Activated naive CD8-positive, alpha-beta T cell (primary cell): ENCODE data around the gene ACTN3.
A peak's percentile ranks its signal among the peaks of the same experiment; 100 is the strongest.
"Not testable (repeated sequence)": the region's sequence is repeated elsewhere in the genome, so short reads cannot be mapped to it uniquely, and the experiment has no call there.

ENCODE experiments used
- H3K27ac Mint-ChIP-seq: one replicate; pipeline ENCODE4 v1.8.0; 2021; ENCODE audit warnings: mixed read lengths
- H3K27me3 Mint-ChIP-seq: one replicate; pipeline ENCODE4 v1.8.0; 2021; ENCODE audit warnings: mixed read lengths
- H3K36me3 Mint-ChIP-seq: one replicate; pipeline ENCODE4 v1.8.0; 2021; ENCODE audit warnings: mixed read lengths
- H3K4me1 Mint-ChIP-seq: one replicate; pipeline ENCODE4 v1.8.0; 2021; ENCODE audit warnings: low read depth, mixed read lengths
- H3K4me3 Mint-ChIP-seq: one replicate; pipeline ENCODE4 v1.8.0; 2021; ENCODE audit warnings: mild to moderate bottlenecking, mixed read lengths
- H3K9me3 Mint-ChIP-seq: one replicate; pipeline ENCODE4 v1.8.0; 2021; ENCODE audit warnings: low read depth, mixed read lengths

ACTN3 gene

DNA sequence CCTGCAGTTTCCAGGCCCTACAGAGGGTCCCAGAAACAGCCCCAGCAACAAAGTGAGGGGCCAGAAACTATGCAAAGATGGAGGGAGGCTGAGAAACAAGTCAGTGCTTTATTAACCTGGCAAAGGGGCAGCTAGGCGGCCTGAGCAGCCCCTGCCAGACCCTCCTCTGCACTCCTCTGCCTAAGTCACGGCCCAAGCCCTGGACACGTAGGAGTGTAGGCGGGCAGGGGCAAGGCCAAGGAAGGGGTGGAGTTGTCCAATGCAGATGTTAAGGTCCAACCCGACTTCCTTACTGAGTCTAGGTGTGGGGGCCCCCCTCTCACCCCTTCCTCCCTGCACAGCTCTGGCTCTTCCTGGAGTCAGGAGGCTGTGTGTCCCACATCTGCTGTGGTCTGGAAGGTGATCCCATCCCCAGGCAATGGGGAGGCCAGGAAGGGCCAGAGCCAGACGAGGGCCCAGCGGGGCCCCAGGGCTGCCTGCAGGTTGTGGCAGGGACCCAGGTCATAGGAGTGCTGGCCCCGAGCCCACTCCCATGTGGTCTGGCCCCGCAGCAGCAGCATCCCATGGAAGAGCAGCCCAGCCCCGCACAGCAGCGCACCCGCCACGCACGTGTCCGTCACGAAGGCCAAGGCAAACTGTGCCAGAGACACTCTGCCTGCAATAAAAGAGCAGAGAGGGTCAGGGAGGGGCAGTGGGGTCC, 7.4 kb upstream of the ACTN3 start:
- no peak overlapping the region for H3K4me3 Mint-ChIP-seq
- no peaks in the 10 kb centered on the region for H3K27me3 Mint-ChIP-seq
- H3K9me3 Mint-ChIP-seq = no peaks in the 10 kb centered on the region
- peaks cover 14% of the 10 kb centered on the region for H3K4me1 Mint-ChIP-seq
- H3K27ac Mint-ChIP-seq = no peak overlapping the region
- peaks cover 4% of the 10 kb centered on the region for H3K36me3 Mint-ChIP-seq

- H3K27me3 Mint-ChIP-seq = no peaks in the 10 kb centered on the region
- peaks cover 4% of the 10 kb centered on the region for H3K36me3 Mint-ChIP-seq
- H3K9me3 Mint-ChIP-seq = no peaks in the 10 kb centered on the region
- H3K27ac Mint-ChIP-seq = no peak overlapping the region
- peaks cover 16% of the 10 kb centered on the region for H3K4me1 Mint-ChIP-seq
- H3K4me3 Mint-ChIP-seq = no peak overlapping the region
Measured at GRCh38 chr11:66539870-66540213, 6.9 kb upstream of the ACTN3 start.

GRCh38 chr11:66540598-66540997, 6.1 kb upstream of the ACTN3 start:
- not testable (repeated sequence) for H3K4me3 Mint-ChIP-seq, H3K36me3 Mint-ChIP-seq, H3K9me3 Mint-ChIP-seq, H3K27me3 Mint-ChIP-seq, H3K27ac Mint-ChIP-seq
- peaks cover 21% of the 10 kb centered on the region for H3K4me1 Mint-ChIP-seq

DNA sequence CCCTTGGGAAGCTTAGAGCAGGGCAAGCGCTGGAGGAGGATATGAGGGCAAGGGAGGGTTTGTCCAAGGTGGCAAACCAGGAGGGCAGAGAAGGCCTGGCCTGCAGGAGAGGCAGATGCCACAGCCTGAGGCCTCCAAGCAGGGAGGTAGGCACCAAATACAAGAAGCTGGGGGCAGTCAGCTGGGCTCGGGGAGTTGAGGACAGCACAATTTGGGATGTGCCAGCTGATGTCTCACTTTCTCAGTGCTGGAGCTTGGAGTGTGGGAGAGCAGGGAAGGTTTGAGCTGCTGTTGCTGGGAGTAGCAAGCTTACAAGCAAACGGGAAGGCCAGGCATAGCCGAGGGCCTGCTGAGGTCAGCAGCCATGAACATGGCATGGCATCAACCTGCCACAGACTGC, 4.8 kb upstream of the ACTN3 start:
- Mint-ChIP-seq H3K4me3 (no peak overlapping the region), H3K27me3 (no peaks in the 10 kb centered on the region), H3K36me3 (no peaks in the 10 kb centered on the region), H3K4me1 (peaks cover 23% of the 10 kb centered on the region), H3K27ac (peak overlapping the region; percentile 76), H3K9me3 (no peaks in the 10 kb centered on the region)

- Mint-ChIP-seq H3K27ac (peak overlapping the region; percentile 91), H3K36me3 (no peaks in the 10 kb centered on the region), H3K27me3 (no peaks in the 10 kb centered on the region), H3K4me1 (peaks cover 23% of the 10 kb centered on the region), H3K9me3 (no peaks in the 10 kb centered on the region), H3K4me3 (no peak overlapping the region)
Measured at GRCh38 chr11:66542362-66542761, 4.3 kb upstream of the ACTN3 start.

- Mint-ChIP-seq H3K4me1 (peaks cover 23% of the 10 kb centered on the region), H3K27me3 (no peaks in the 10 kb centered on the region), H3K27ac (peak overlapping the region; percentile 91), H3K36me3 (no peaks in the 10 kb centered on the region), H3K4me3 (peak overlapping the region; percentile 76), H3K9me3 (no peaks in the 10 kb centered on the region)
Measured at GRCh38 chr11:66543263-66544107, 3.2 kb upstream of the ACTN3 start.

DNA sequence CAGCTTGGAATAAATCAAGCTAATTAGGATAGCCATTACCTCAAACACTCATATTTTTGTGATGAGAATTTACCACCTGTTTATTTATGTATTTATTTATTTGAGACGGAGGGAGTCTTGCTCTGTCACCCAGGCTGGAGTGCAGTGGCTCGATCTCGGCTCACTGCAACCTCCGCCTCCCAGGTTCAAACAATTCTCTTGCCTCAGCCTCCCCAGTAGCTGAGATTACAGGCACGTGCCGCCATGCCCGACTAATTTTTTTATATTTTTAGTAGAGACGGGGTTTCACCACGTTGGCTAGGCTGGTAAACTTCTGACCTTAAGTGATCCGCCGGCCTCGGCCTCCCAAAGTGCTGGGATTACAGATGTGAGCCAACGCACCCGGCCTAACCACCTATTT, 1.8 kb upstream of the ACTN3 start:
- Mint-ChIP-seq H3K27ac (peak overlapping the region; percentile 89), H3K4me3 (peak overlapping the region; percentile 90), H3K4me1 (peaks cover 22% of the 10 kb centered on the region)
- H3K36me3 Mint-ChIP-seq, H3K27me3 Mint-ChIP-seq, H3K9me3 Mint-ChIP-seq: not testable (repeated sequence)

DNA sequence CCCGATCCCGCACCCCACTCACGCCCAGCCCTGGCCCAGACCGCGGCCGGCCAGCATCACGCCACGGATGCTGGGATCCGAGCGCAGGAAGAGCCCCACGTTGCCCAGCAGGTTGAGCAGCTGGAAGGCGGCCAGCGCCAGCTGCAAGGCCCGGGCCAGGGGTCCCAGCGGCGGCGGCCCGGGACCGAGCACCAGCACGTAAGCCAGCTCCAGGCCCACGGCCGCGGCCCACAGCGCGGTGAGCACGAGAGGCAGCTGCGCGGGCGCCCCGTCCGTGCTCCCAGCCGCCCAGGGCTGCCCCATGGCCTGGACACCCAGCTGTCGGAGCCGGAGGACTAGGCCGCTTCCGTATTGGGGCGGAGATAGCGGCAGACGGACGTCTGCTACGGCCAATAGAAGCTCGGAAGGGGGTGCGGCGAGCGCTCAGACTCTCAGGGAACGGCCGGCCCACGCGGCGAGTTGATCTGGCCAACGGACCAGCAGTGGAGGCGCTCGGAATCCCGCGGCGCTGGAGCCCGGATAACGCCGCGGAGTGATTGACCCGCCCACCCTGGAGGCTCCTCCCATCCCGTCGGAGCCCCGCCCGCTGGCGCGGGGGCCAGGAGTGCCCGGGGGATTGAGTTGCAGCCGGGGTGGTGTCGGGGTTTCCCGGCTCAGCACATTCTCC, 869 bp upstream of the ACTN3 start, which contains the start of gene ZDHHC24:
Gene ZDHHC24, minus strand, starts transcription at position 348 of the 667 bp plus-strand sequence. Its CDS starts 45 bp downstream, at position 303.
- no peaks in the 10 kb centered on the region for H3K27me3 Mint-ChIP-seq
- H3K4me1 Mint-ChIP-seq = peaks cover 22% of the 10 kb centered on the region
- peak within 1 kb of the TSS; percentile 89 for H3K27ac Mint-ChIP-seq
- H3K9me3 Mint-ChIP-seq = no peaks in the 10 kb centered on the region
- H3K4me3 Mint-ChIP-seq = peak within 1 kb of the TSS; percentile 90
- H3K36me3 Mint-ChIP-seq = no peaks in the 10 kb centered on the region

- Mint-ChIP-seq H3K27ac (no peak overlapping the region), H3K4me3 (peak overlapping the region; percentile 83), H3K27me3 (no peaks in the 10 kb centered on the region), H3K4me1 (peaks cover 22% of the 10 kb centered on the region), H3K9me3 (no peaks in the 10 kb centered on the region), H3K36me3 (no peaks in the 10 kb centered on the region)
Measured at GRCh38 chr11:66546966-66547661, 411 bp downstream of the ACTN3 start.

GRCh38 chr11:66547662-66548009, 933 bp downstream of the ACTN3 start:
- no peaks in the 10 kb centered on the region for H3K9me3 Mint-ChIP-seq
- H3K27me3 Mint-ChIP-seq = no peaks in the 10 kb centered on the region
- H3K27ac Mint-ChIP-seq = no peak overlapping the region
- peaks cover 22% of the 10 kb centered on the region for H3K4me1 Mint-ChIP-seq
- no peaks in the 10 kb centered on the region for H3K36me3 Mint-ChIP-seq
- no peak overlapping the region for H3K4me3 Mint-ChIP-seq

DNA sequence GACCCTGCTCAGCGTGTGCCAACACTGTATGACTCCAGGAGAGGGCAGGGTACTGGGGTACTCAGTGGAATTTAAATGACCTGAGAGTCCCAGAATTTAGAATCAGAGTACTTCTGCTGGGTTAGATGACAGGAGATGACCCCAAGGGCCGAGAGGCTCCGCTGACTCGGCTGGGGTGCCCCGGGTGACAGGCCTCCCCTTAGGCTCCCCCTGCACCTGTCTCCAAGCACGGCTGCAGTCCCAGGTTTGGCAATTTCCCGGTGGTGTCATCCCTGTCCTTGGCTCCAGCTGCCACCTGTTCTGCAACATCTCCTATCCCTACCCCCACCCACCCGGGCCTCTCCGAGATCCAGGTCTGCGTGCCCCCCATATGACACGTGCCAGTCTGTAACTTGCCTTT, 1.3 kb downstream of the ACTN3 start:
- H3K27ac Mint-ChIP-seq = no peak overlapping the region
- H3K4me1 Mint-ChIP-seq = peaks cover 20% of the 10 kb centered on the region
- H3K4me3 Mint-ChIP-seq = no peak overlapping the region
- H3K9me3 Mint-ChIP-seq = no peaks in the 10 kb centered on the region
- no peaks in the 10 kb centered on the region for H3K27me3 Mint-ChIP-seq
- H3K36me3 Mint-ChIP-seq = no peaks in the 10 kb centered on the region

- peak overlapping the region; percentile 11 for H3K4me3 Mint-ChIP-seq
- peaks cover 12% of the 10 kb centered on the region for H3K4me1 Mint-ChIP-seq
- H3K36me3 Mint-ChIP-seq = no peaks in the 10 kb centered on the region
- no peak overlapping the region for H3K27ac Mint-ChIP-seq
- H3K27me3 Mint-ChIP-seq = no peaks in the 10 kb centered on the region
- H3K9me3 Mint-ChIP-seq = no peaks in the 10 kb centered on the region
Measured at GRCh38 chr11:66548774-66549630, 2.3 kb downstream of the ACTN3 start.

DNA sequence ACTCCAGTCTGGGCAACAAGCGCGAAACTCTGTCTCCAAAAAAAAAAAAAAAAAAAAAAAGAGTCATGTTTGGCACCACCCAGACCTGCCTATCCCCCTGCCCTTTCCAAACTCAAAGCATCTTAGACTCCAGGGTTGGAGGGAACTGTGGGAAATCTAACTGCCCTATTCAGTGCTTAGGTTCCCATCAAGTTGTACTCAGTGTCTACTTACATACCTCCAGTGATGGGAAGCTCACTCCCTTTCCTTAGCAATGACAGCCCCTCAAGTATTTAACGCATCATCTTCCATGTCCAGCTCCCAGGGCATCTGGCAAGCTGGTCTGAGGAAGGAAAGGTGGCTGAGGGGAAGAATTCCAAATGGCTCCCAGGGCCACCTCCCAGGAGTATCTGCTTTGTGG, 3.0 kb downstream of the ACTN3 start:
- H3K4me3 Mint-ChIP-seq = no peak overlapping the region
- H3K27me3 Mint-ChIP-seq = no peaks in the 10 kb centered on the region
- H3K27ac Mint-ChIP-seq = no peak overlapping the region
- no peaks in the 10 kb centered on the region for H3K36me3 Mint-ChIP-seq
- H3K4me1 Mint-ChIP-seq = peaks cover 7% of the 10 kb centered on the region
- no peaks in the 10 kb centered on the region for H3K9me3 Mint-ChIP-seq

DNA sequence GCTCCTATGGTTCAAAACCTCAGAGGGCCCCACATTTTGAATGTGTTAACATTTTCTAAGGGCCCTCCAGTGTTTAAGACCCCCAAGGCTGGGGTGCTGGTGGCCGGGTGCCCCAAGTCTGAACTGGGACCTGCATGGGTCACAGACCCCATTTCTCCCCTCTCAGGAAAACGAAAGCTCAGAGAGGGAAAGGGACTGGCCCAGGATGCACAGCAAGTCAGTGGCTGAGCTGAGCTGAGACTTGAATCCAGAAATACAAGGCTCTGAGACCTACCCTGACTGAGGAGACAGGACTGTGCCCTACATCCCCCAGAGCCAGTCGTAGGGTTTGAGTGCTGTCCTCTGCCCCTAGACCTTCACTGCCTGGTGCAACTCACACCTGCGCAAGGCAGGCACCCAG, 4.2 kb downstream of the ACTN3 start:
- Mint-ChIP-seq H3K27me3 (no peaks in the 10 kb centered on the region), H3K4me3 (no peak overlapping the region), H3K4me1 (peaks cover 2% of the 10 kb centered on the region), H3K27ac (no peak overlapping the region), H3K9me3 (no peaks in the 10 kb centered on the region), H3K36me3 (no peaks in the 10 kb centered on the region)
